Retinal pigment epithelial cell (primary cell): ENCODE data around the gene TCP11.

Experiments used
- DNase-seq: peaks from one replicate; pipeline ENCODE4 v3.0.0-alpha.2; 2010; ENCODE audit warnings: low read depth
- H3K4me3 ChIP-seq: 2 replicates; pipeline ENCODE4 v1.5.1; 2011; ENCODE audit warnings: mild to moderate bottlenecking, low read length, control low read depth, moderate library complexity
- CTCF ChIP-seq: conservative IDR thresholded peaks from 2 replicates; pipeline ENCODE4 v1.5.1; 2011; ENCODE audit warnings: low read depth, low read length, control low read depth, inconsistent platforms

Gene TCP11

GRCh38 chr6:35158520-35158919 lies 17.4 kb upstream of the TCP11 start:
- no peak overlapping the region for H3K4me3 ChIP-seq
- DNase-seq: no peak
- no peak for TF ChIP-seq CTCF

- H3K4me3 ChIP-seq: no peak overlapping the region
- DNase-seq: no peak
- no peak for TF ChIP-seq CTCF
Measured at GRCh38 chr6:35154947-35155346, 13.8 kb upstream of the TCP11 start.

- no peak for TF ChIP-seq CTCF
- no peak overlapping the region for H3K4me3 ChIP-seq
- DNase-seq: no peak
Measured at GRCh38 chr6:35154262-35154661, 13.1 kb upstream of the TCP11 start.

- DNase-seq: no peak
Measured at GRCh38 chr6:35152067-35152707, 11.0 kb upstream of the TCP11 start.

GRCh38 chr6:35151466-35151865 lies 10.3 kb upstream of the TCP11 start:
- H3K4me3 ChIP-seq: no peak overlapping the region
- no peak for TF ChIP-seq CTCF
- DNase-seq: no peak

More at GRCh38 chr6:35152067-35152707, 11.0 kb upstream of the TCP11 start:
- TF ChIP-seq CTCF: no peak
- H3K4me3 ChIP-seq: no peak overlapping the region

- TF ChIP-seq CTCF: no peak
- no peak for DNase-seq
- no peak overlapping the region for H3K4me3 ChIP-seq
Measured at GRCh38 chr6:35149891-35150566, 8.9 kb upstream of the TCP11 start.

GRCh38 chr6:35148167-35148741 lies 7.1 kb upstream of the TCP11 start:
- no peak for DNase-seq
- no peak overlapping the region for H3K4me3 ChIP-seq
- no peak for TF ChIP-seq CTCF
